Right cardiac atrium (tissue), 5 donors: ENCODE measurements around the gene NPAS3. TPM values are rescaled to one million over a fixed set of nuclear protein-coding genes. Genes with fewer than 3 reads are reported as not detected.

Experiments
- ATAC-seq, 2 donors: fragments of 200-7000 bp; cut with Tn5 transposase; one replicate each; pipeline versions ENCODE4 v1.8.0 to v1.9.1; 2020; ENCODE audit warnings: moderate library complexity in 2 of 2, mild to moderate bottlenecking in 1 of 2
- DNase-seq, 3 donors: peaks; one replicate each; pipeline ENCODE4 v3.0.0-alpha.2; 2020
- H3K27ac ChIP-seq: one replicate; pipeline ENCODE4 v1.5.1; 2013; ENCODE audit warnings: mild to moderate bottlenecking, low read length, control low read depth, moderate library complexity
- H3K27me3 ChIP-seq: one replicate; pipeline ENCODE4 v1.6.1; 2013; ENCODE audit not compliant: control insufficient read depth, insufficient read depth
- H3K4me1 ChIP-seq: one replicate; pipeline ENCODE4 v1.6.1; 2013; ENCODE audit warnings: low read length; ENCODE audit not compliant: control insufficient read depth, insufficient read depth
- H3K4me3 ChIP-seq: one replicate; pipeline ENCODE4 v1.5.1; 2013; ENCODE audit warnings: low read length, control low read depth
- H3K9me3 ChIP-seq: one replicate; pipeline ENCODE4 v1.6.1; 2013; ENCODE audit warnings: low read length; ENCODE audit not compliant: control insufficient read depth
- WGBS: extraction: QIAGEN DNeasy Blood & Tissue Kit; methylation state at CpG from one replicate; pipeline ENCODE4 v1.1.7; 2013; 5-methylcytosine and 5-hydroxymethylcytosine counted together
- intact Hi-C, 4 donors: fragments of 100-400 bp; cut with DNase I; formaldehyde crosslinking; loops; one replicate each; pipeline versions ENCODE4 v1.11.0 to v1.14.0; 2022 to 2023
- polyA plus RNA-seq: library from polyadenylated mRNA; stranded (reverse); fragments of 200-250 nt; gene quantifications from one replicate; pipeline ENCODE4 v1.2.3, GENCODE V29; 2013
- total RNA-seq, 4 donors: library from RNA; stranded (reverse); fragmentation: NEBNext Ultra II Directional; extraction: Animal tissue kit (Norgen Biotek cat#: 25700); gene quantifications; one replicate each; pipeline ENCODE4 v1.2.1, GENCODE V29; 2021
- donor health status: healthy with polysubstance abuse.
- donor health status: DM: no; HTN: yes; CAD: no.
- donor health status: DM: no; HTN: no; CAD: no.
- donor health status: DM: no; HTN: yes; CAD: no; lungs with severe emphysema.
- donor health status: DM: yes; HTN: yes; CAD: no.

The NPAS3 gene
- total and polyA plus RNA-seq, 5 donors: 0.48 to 5.7 (median 4.0) TPM

DNA sequence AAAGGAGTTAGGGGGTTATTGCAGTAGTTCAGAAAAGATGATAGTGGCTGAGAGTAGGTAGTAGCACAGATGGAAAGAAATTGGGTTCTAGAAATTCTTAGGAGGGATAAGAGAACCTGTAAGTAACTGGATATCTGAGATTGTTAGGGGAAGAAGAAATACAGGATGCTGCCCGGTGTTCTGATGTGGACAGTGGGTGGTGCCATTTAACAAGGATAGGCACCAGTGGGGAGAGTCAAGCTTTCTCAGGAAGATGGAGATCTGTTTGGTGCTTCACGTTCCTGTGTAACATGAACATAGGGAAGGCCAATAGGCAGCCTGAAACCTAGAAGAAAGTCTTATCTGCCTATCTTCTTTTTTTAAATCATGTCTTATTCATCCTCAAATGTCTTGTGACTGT is 245.9 kb downstream of the NPAS3 start:
- H3K27ac ChIP-seq: no peak overlapping the region
- ATAC-seq (no peak), DNase-seq (no peak)
- intact Hi-C loops: no loop called here
- H3K27me3 ChIP-seq: no peaks in the 10 kb centered on the region
- no peak overlapping the region for H3K4me3 ChIP-seq
- 43% methylated on average over 2 of the region's 2 CpGs for WGBS
- H3K4me1 ChIP-seq: peaks cover 3% of the 10 kb centered on the region
- no peaks in the 10 kb centered on the region for H3K9me3 ChIP-seq

GRCh38 chr14:33186656-33187055 is 248.0 kb downstream of the NPAS3 start:
- intact Hi-C loops: no loop called here
- ATAC-seq: no peak

DNA sequence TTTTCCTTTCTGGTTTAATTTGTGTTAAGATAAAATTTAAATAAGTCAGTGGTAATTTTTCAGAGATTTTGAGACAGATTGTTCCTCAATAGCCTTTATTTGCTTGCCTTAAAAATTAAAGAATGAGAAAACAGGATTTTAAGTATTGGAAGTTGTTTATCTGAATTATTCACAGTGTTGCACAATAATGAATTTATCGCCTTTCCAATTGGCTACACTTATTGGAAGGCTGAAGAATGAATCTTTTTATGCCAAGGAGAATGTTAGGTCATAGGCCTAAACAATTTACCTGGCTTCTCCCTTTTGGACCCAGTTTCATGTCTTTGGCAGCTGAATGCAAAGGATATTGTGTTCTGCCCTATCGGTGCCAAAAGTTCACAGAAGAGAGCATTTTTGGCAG is 250.2 kb downstream of the NPAS3 start:
- no peaks in the 10 kb centered on the region for H3K9me3 ChIP-seq
- DNase-seq: no peak
- no peak overlapping the region for H3K4me3 ChIP-seq
- no peak overlapping the region for H3K27ac ChIP-seq
- peaks cover 3% of the 10 kb centered on the region for H3K4me1 ChIP-seq
- intact Hi-C loops: no loop called here
- peak in 1 of 2 donors; percentile 29 for ATAC-seq
- 64% methylated on average over 2 of the region's 2 CpGs for WGBS
- no peaks in the 10 kb centered on the region for H3K27me3 ChIP-seq

More at GRCh38 chr14:33186656-33187055, 248.0 kb downstream of the NPAS3 start:
- Histone ChIP-seq H3K9me3 (no peaks in the 10 kb centered on the region), H3K27me3 (no peaks in the 10 kb centered on the region), H3K27ac (no peak overlapping the region), H3K4me3 (no peak overlapping the region), H3K4me1 (peaks cover 3% of the 10 kb centered on the region)
- DNase-seq: no peak

GRCh38 chr14:33191855-33192254 is 253.2 kb downstream of the NPAS3 start:
- Histone ChIP-seq H3K4me3 (no peak overlapping the region), H3K27ac (no peak overlapping the region), H3K9me3 (no peaks in the 10 kb centered on the region), H3K4me1 (peaks cover 3% of the 10 kb centered on the region), H3K27me3 (no peaks in the 10 kb centered on the region)
- intact Hi-C loops: no loop called here
- DNase-seq (no peak), ATAC-seq (no peak)

DNA sequence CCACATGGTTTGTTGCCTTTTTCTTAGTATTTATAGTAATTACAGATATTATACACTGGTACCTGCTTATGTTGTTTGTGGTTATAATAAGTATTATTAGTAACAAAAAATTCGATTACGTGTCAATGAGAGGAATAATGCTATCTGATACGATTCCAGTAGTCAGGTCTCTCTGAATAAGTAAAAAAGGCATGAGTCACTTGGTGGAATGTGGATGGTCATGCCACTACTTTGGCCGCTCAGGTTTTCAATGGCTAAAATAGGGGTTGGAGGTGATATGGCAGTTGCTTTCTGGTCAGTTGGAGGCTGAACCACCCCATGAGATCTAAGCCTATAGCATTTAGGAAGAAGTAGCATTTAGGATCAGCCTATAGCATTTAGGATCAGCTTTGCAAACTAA is 255.9 kb downstream of the NPAS3 start:
- 96% methylated on average over 4 of the region's 4 CpGs for WGBS
- intact Hi-C loops: no loop called here
- H3K4me3 ChIP-seq: no peak overlapping the region

DNA sequence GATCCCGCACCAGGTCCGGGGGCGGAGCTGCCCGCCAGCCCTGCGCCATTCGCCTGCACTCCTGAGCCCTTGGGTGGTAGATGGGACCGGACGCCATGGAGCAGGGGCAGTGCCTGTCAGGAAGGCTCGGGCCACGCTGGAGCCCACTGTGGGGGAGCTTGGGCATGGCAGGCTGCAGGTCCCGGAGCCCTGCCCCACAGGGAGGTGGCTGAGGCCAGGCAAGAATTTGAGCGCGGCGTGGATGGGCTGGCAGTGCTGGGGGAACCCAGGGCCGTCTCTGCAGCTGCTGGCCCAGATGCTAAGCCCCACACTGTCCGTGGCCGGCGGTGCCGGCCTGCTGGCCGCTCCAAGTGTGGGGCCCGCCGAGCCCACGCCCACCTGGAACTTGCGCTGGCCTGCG is 260.0 kb downstream of the NPAS3 start:
- ATAC-seq (peak in 1 of 2 donors; percentile 14), DNase-seq (peak in 1 of 3 donors; percentile 42)
- no peaks in the 10 kb centered on the region for H3K9me3 ChIP-seq
- H3K27me3 ChIP-seq: no peaks in the 10 kb centered on the region
- H3K4me3 ChIP-seq: no peak overlapping the region
- 97% methylated on average over 25 of the region's 25 CpGs for WGBS
- no peaks in the 10 kb centered on the region for H3K4me1 ChIP-seq
- no peak overlapping the region for H3K27ac ChIP-seq
- intact Hi-C loops: no loop called here

More for the DNA sequence above, 255.9 kb downstream of the NPAS3 start:
- no peak for DNase-seq
- H3K27ac ChIP-seq: no peak overlapping the region
- no peak for ATAC-seq
- H3K27me3 ChIP-seq: no peaks in the 10 kb centered on the region
- H3K9me3 ChIP-seq: no peaks in the 10 kb centered on the region
- no peaks in the 10 kb centered on the region for H3K4me1 ChIP-seq

- ATAC-seq (no peak), DNase-seq (no peak)
- 88% methylated on average over 2 of the region's 2 CpGs for WGBS
- H3K4me3 ChIP-seq: no peak overlapping the region
- H3K27ac ChIP-seq: no peak overlapping the region
- H3K9me3 ChIP-seq: no peaks in the 10 kb centered on the region
- intact Hi-C loops: no loop called here
- H3K4me1 ChIP-seq: no peaks in the 10 kb centered on the region
- no peaks in the 10 kb centered on the region for H3K27me3 ChIP-seq
These were observed 262.4 kb downstream of the NPAS3 start for GRCh38 chr14:33201116-33201515.

DNA sequence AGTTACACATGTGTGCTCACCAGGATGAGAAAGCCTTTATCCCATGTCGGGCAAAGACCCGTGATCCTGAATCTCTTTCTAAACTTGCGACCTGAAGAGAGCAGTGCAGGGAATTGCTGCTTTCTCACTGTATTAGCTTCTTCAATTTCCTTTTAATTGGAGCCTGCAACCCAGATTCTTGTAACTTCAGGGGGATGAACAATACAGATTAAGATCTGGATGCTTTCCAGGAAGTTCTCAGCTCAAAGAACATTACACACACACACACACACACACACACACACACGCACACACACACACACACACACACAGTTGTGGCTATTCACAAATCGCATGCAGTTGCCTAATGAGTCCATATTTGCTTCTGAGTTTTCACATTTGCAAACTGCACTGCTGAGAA is 268.3 kb downstream of the NPAS3 start:
- Histone ChIP-seq H3K27ac (no peak overlapping the region), H3K9me3 (no peaks in the 10 kb centered on the region), H3K4me1 (no peaks in the 10 kb centered on the region), H3K4me3 (no peak overlapping the region), H3K27me3 (no peaks in the 10 kb centered on the region)
- 67% methylated on average over 5 of the region's 5 CpGs for WGBS
- ATAC-seq (no peak), DNase-seq (no peak)
- intact Hi-C loops: no loop called here

DNA sequence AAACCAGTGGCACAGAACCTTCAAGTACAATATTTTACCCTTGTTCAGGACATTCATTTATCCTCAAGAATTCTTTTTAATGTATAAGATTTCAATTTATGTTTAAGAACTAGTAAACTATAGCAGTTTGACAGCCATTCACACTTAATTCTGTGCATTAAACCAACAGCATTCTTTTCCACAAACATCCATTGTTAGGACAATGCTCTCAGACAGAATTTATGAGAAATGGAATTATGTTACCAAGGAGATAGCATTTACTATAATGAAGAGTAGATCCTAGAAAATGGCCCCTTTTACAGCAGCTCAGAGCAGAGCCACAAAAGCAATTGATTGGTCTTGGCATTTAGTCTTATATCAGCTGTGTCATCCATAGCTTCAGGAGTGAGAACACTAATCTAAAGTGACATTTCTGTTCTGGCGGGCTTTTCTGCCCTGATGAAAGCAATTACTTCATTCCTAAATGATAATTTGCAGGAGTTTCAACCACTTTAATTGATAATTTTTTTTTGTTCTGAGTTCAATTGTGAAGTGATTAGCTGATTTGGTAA is 268.9 kb downstream of the NPAS3 start:
- H3K4me3 ChIP-seq: no peak overlapping the region
- DNase-seq (no peak), ATAC-seq (no peak)
- intact Hi-C loops: no loop called here
- no peak overlapping the region for H3K27ac ChIP-seq
- 69% methylated on average over 1 of the region's 1 CpG for WGBS
- no peaks in the 10 kb centered on the region for H3K27me3 ChIP-seq
- no peaks in the 10 kb centered on the region for H3K4me1 ChIP-seq
- no peaks in the 10 kb centered on the region for H3K9me3 ChIP-seq

DNA sequence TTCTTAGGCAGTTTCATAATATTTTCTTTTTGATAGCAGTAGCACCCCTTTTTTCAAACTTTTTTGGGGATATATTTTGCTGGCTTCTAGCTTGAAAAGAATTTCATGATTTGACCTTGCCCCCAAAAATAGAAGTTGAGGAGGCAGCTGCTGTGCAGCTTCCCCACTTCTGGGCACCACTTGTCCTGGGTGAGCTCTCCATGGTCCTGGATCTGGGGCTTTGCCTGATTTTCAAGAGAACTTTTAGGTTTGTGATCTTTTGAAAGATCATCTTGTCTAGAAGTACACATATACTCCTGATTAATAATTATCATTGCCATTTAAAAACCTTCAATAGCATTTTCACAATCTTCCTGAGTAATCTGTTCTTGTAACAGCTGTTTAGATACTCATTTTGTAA is 271.6 kb downstream of the NPAS3 start:
- no peak for DNase-seq

DNA sequence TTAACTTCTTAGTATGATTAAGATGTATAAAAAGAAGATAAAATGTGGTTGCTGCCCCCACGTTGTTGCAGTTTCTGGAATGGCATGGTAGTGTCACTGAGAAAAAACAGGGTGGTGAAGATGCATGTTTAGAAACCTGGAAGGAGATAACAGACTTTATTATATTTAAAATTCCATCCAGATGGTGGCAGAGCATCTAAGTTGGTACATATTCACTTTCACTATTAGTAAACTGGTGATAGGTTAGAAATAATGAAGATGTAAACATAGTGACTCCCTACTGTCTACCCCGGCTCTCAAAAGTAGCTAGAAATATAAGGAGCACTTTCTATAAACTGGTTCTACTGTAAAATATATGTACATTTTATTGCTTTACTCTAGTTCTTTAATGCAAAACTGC is 279.3 kb downstream of the NPAS3 start:
- no peak for DNase-seq
- intact Hi-C loops: no loop called here
- no peak for ATAC-seq
- no peaks in the 10 kb centered on the region for H3K9me3 ChIP-seq
- no peak overlapping the region for H3K27ac ChIP-seq
- H3K4me1 ChIP-seq: no peaks in the 10 kb centered on the region
- WGBS: 58% methylated on average over 2 of the region's 2 CpGs
- H3K4me3 ChIP-seq: no peak overlapping the region
- H3K27me3 ChIP-seq: no peaks in the 10 kb centered on the region

More for the DNA sequence above, 271.6 kb downstream of the NPAS3 start:
- H3K27ac ChIP-seq: no peak overlapping the region
- H3K4me3 ChIP-seq: no peak overlapping the region
- H3K27me3 ChIP-seq: no peaks in the 10 kb centered on the region
- no peaks in the 10 kb centered on the region for H3K4me1 ChIP-seq
- no peaks in the 10 kb centered on the region for H3K9me3 ChIP-seq
- ATAC-seq: no peak
- intact Hi-C loops: no loop called here

DNA sequence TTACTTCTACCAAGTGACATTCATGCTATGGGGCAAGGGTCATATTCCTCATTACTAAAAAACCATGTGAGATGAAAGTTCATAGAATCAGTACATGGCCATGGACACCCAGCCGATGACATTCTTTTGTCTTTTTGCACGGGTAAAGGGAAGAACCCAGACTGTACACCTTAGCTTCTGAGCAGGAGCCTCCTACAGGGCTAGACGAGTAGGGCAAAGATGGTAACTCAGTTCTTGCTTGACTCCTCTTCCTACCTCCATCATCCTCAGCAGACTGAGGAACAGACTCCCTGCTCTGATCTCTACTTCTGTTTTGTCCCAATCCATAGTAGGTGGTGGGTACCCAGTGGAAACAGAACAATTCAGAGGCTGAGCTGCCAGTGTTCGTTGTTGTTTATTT is 281.3 kb downstream of the NPAS3 start:
- Histone ChIP-seq H3K4me1 (no peaks in the 10 kb centered on the region), H3K4me3 (no peak overlapping the region), H3K9me3 (no peaks in the 10 kb centered on the region), H3K27ac (no peak overlapping the region), H3K27me3 (no peaks in the 10 kb centered on the region)
- intact Hi-C loops: no loop called here
- 88% methylated on average over 4 of the region's 4 CpGs for WGBS
- DNase-seq (no peak), ATAC-seq (no peak)
